WTC11 (cell line): ENCODE measurements around the gene ZFR. TPM values are rescaled to one million over a fixed set of nuclear protein-coding genes. Genes with fewer than 3 reads are reported as not detected.
A peak's percentile ranks its signal among the peaks of the same experiment; 100 is the strongest.

Experiments used
- ATAC-seq: fragments of 200-7000 bp; cut with Tn5 transposase; 2 replicates; pipeline ENCODE4 v1.10.0; 2021; ENCODE audit warnings: mild to moderate bottlenecking, moderate library complexity
- CTCF ChIA-PET: fragments of 300-600 bp; sonication (Branson Sonifier 250); formaldehyde crosslinking; loops from one replicate; lab custom pipeline; 2021; ENCODE audit warnings: antibody characterized with exemption; lab: Charles Lee
- POLR2A ChIA-PET: fragments of 350-600 bp; sonication (Branson Sonifier 250); formaldehyde crosslinking; loops from one replicate; lab custom pipeline; 2021; ENCODE audit warnings: antibody characterized with exemption; lab: Charles Lee
- DNase-seq: peaks from one replicate; pipeline ENCODE4 v3.0.0; 2021; ENCODE audit warnings: low spot score
- H3K27ac Mint-ChIP-seq: 2 replicates; pipeline ENCODE4 v1.8.0; 2021; ENCODE audit warnings: mixed read lengths
- H3K27me3 Mint-ChIP-seq: 2 replicates; pipeline ENCODE4 v1.8.0; 2021; ENCODE audit warnings: low read depth, mild to moderate bottlenecking, moderate library complexity, mixed read lengths
- H3K36me3 Mint-ChIP-seq: 2 replicates; pipeline ENCODE4 v1.8.0; 2021; ENCODE audit warnings: mixed read lengths
- H3K4me1 Mint-ChIP-seq: 2 replicates; pipeline ENCODE4 v1.8.0; 2022; ENCODE audit warnings: mixed read lengths
- H3K4me3 Mint-ChIP-seq: 2 replicates; pipeline ENCODE4 v1.8.0; 2021; ENCODE audit warnings: mild to moderate bottlenecking, moderate library complexity, mixed read lengths
- H3K9me3 Mint-ChIP-seq: 2 replicates; pipeline ENCODE4 v1.8.0; 2021; ENCODE audit warnings: mixed read lengths
- CREB1 ChIP-seq: sonication (generic); formaldehyde crosslinking; IDR thresholded peaks from 2 replicates; pipeline ENCODE4 v1.8.0; 2023; ENCODE audit warnings: mild to moderate bottlenecking, missing genetic modification reagents
- ELF4 ChIP-seq: sonication (generic); formaldehyde crosslinking; IDR thresholded peaks from 2 replicates; pipeline ENCODE4 v1.8.1; 2022; ENCODE audit warnings: low read depth, mild to moderate bottlenecking, moderate library complexity, missing genetic modification reagents
- ESRRA ChIP-seq: sonication (generic); formaldehyde crosslinking; IDR thresholded peaks from 2 replicates; pipeline ENCODE4 v1.8.1; 2022; ENCODE audit warnings: mild to moderate bottlenecking, missing genetic modification reagents, borderline replicate concordance
- IRF2 ChIP-seq: sonication (generic); formaldehyde crosslinking; IDR thresholded peaks from 2 replicates; pipeline ENCODE4 v1.8.0; 2022; ENCODE audit warnings: low read depth, missing genetic modification reagents, borderline replicate concordance
- JAZF1 ChIP-seq: fragments of 250-450 bp; sonication (Bioruptor Pico); IDR thresholded peaks from 2 replicates; pipeline ENCODE4 v1.9.0; 2021; ENCODE audit warnings: moderate library complexity, mild to moderate bottlenecking, inconsistent platforms
- KAT7 ChIP-seq: sonication (generic); formaldehyde crosslinking; IDR thresholded peaks from 2 replicates; pipeline ENCODE4 v1.8.1; 2023; ENCODE audit warnings: missing genetic modification reagents, mild to moderate bottlenecking, borderline replicate concordance
- OVOL2 ChIP-seq: fragments of 250-450 bp; sonication (Bioruptor Pico); IDR thresholded peaks from 2 replicates; pipeline ENCODE4 v1.9.0; 2021; ENCODE audit warnings: mild to moderate bottlenecking, borderline replicate concordance
- SMAD3 ChIP-seq: sonication (generic); formaldehyde crosslinking; IDR thresholded peaks from 2 replicates; pipeline ENCODE4 v1.8.0; 2022; ENCODE audit warnings: missing genetic modification reagents, mild to moderate bottlenecking, borderline replicate concordance
- SMAD4 ChIP-seq: sonication (generic); formaldehyde crosslinking; IDR thresholded peaks from 2 replicates; pipeline ENCODE4 v1.8.0; 2022; ENCODE audit warnings: mild to moderate bottlenecking, missing genetic modification reagents
- SOX15 ChIP-seq: fragments of 250-450 bp; sonication (Bioruptor Pico); IDR thresholded peaks from 2 replicates; pipeline ENCODE4 v1.9.0; 2021; ENCODE audit warnings: mild to moderate bottlenecking
- TEAD1 ChIP-seq: sonication (generic); formaldehyde crosslinking; IDR thresholded peaks from 2 replicates; pipeline ENCODE4 v1.8.0; 2022; ENCODE audit warnings: mild to moderate bottlenecking, missing genetic modification reagents
- ZNF219 ChIP-seq: sonication (generic); formaldehyde crosslinking; IDR thresholded peaks from 2 replicates; pipeline ENCODE4 v1.8.0; 2023; ENCODE audit warnings: missing genetic modification reagents, mild to moderate bottlenecking, borderline replicate concordance
- ZNF317 ChIP-seq: sonication (generic); formaldehyde crosslinking; IDR thresholded peaks from 2 replicates; pipeline ENCODE4 v1.8.1; 2023; ENCODE audit warnings: low read depth, mild to moderate bottlenecking, moderate library complexity, missing genetic modification reagents, borderline replicate concordance
- ZNF423 ChIP-seq: fragments of 250-450 bp; sonication (Bioruptor Pico); IDR thresholded peaks from 2 replicates; pipeline ENCODE4 v2.1.2; 2022; ENCODE audit warnings: mild to moderate bottlenecking, moderate library complexity
- ZNF671 ChIP-seq: fragments of 250-450 bp; sonication (Bioruptor Pico); IDR thresholded peaks from 2 replicates; pipeline ENCODE4 v1.8.0; 2021; ENCODE audit warnings: mild to moderate bottlenecking
- total RNA-seq: library from RNA; stranded (reverse); gene quantifications from 3 replicates; pipeline ENCODE4 v1.2.3, GENCODE V29; 2021
- TF ChIP-seq, protein P1 (sequence below): sonication (generic); formaldehyde crosslinking; conservative IDR thresholded peaks from 2 replicates; pipeline ENCODE4 v1.8.1; 2023; ENCODE audit warnings: mild to moderate bottlenecking, low read depth, missing genetic modification reagents, moderate library complexity
- TF ChIP-seq, protein P2 (sequence below): sonication (generic); formaldehyde crosslinking; conservative IDR thresholded peaks from 2 replicates; pipeline ENCODE4 v1.8.1; 2022; ENCODE audit warnings: mild to moderate bottlenecking, missing genetic modification reagents
- TF ChIP-seq, protein P3 (sequence below): sonication (generic); formaldehyde crosslinking; IDR thresholded peaks from 2 replicates; pipeline ENCODE4 v1.8.1; 2022; ENCODE audit warnings: mild to moderate bottlenecking, moderate library complexity, missing genetic modification reagents
- TF ChIP-seq, protein P4 (sequence below): fragments of 200-600 bp; IDR thresholded peaks from 2 replicates; pipeline ENCODE4 v1.8.0; 2022; ENCODE audit warnings: antibody characterized with exemption
- TF ChIP-seq, protein P5 (sequence below): fragments of 250-450 bp; sonication (Bioruptor Pico); IDR thresholded peaks from 2 replicates; pipeline ENCODE4 v1.8.0; 2021; ENCODE audit warnings: mild to moderate bottlenecking
- TF ChIP-seq, protein P6 (sequence below): sonication (generic); formaldehyde crosslinking; IDR thresholded peaks from 2 replicates; pipeline ENCODE4 v1.8.1; 2023; ENCODE audit warnings: mild to moderate bottlenecking, missing genetic modification reagents
- TF ChIP-seq, protein P7 (sequence below): sonication (generic); formaldehyde crosslinking; IDR thresholded peaks from 2 replicates; pipeline ENCODE4 v1.8.1; 2022; ENCODE audit warnings: low read depth, mild to moderate bottlenecking, moderate library complexity, missing genetic modification reagents, borderline replicate concordance
- TF ChIP-seq, protein P8 (sequence below): sonication (generic); formaldehyde crosslinking; IDR thresholded peaks from 2 replicates; pipeline ENCODE4 v1.8.0; 2023; ENCODE audit warnings: mild to moderate bottlenecking, missing genetic modification reagents

The ZFR gene
- total RNA-seq, 1 experiment from 2014 or later, result 64.5 TPM

DNA sequence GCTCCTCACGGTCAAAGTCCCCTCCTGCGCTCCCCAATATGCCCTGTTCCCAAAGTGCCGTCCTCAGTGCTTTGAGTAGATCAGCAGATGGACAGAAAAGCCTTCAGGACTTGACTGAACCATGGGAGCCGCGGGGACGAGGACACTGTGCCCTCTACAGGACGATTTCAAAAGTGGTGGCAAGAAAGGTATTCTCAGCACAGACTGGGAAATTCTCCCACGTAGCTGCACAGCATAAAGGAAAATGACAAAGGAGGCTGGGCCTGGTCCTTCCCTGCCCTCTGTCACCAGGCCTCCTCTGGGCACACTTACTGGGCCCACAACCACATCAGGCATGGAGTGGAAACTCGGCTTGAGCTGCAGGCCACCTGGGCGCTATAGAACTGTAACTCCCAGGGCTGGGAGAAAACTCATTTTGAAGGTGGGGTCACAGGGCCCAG is 115.1 kb downstream of the ZFR start:
- ChIA-PET CTCF (interaction anchor here (0.6 to 3.8 kb wide), 25 partner anchors 8 to 300 kb away, joined by 3 to 49 read pairs (median 4); no protein-coding TSS in a partner anchor), POLR2A (interaction anchor here (0.7 to 1.4 kb wide), 3 partner anchors 88 to 1229 kb away, joined by 4 to 5 read pairs (median 4); no protein-coding TSS in a partner anchor)
- TF ChIP-seq SOX15 (CRISPR knock-in tag) (no peak), ESRRA (CRISPR knock-in tag) (no peak), OVOL2 (no peak), ZNF317 (peak; percentile 93), SMAD3 (CRISPR knock-in tag) (no peak), IRF2 (CRISPR knock-in tag) (no peak), ZNF423 (CRISPR knock-in tag) (no peak), ZNF219 (CRISPR knock-in tag) (no peak), ELF4 (no peak), TEAD1 (CRISPR knock-in tag) (0 out of 2 replicates have a peak, but pooled peaks have one; percentile 27), JAZF1 (CRISPR knock-in tag) (no peak), KAT7 (CRISPR knock-in tag) (no peak)
- TF ChIP-seq, protein P1, sequence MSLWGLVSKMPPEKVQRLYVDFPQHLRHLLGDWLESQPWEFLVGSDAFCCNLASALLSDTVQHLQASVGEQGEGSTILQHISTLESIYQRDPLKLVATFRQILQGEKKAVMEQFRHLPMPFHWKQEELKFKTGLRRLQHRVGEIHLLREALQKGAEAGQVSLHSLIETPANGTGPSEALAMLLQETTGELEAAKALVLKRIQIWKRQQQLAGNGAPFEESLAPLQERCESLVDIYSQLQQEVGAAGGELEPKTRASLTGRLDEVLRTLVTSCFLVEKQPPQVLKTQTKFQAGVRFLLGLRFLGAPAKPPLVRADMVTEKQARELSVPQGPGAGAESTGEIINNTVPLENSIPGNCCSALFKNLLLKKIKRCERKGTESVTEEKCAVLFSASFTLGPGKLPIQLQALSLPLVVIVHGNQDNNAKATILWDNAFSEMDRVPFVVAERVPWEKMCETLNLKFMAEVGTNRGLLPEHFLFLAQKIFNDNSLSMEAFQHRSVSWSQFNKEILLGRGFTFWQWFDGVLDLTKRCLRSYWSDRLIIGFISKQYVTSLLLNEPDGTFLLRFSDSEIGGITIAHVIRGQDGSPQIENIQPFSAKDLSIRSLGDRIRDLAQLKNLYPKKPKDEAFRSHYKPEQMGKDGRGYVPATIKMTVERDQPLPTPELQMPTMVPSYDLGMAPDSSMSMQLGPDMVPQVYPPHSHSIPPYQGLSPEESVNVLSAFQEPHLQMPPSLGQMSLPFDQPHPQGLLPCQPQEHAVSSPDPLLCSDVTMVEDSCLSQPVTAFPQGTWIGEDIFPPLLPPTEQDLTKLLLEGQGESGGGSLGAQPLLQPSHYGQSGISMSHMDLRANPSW (CRISPR knock-in tag), result no peak
- TF ChIP-seq, protein P2, sequence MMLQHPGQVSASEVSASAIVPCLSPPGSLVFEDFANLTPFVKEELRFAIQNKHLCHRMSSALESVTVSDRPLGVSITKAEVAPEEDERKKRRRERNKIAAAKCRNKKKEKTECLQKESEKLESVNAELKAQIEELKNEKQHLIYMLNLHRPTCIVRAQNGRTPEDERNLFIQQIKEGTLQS (CRISPR knock-in tag), result no peak
- TF ChIP-seq, protein P3, sequence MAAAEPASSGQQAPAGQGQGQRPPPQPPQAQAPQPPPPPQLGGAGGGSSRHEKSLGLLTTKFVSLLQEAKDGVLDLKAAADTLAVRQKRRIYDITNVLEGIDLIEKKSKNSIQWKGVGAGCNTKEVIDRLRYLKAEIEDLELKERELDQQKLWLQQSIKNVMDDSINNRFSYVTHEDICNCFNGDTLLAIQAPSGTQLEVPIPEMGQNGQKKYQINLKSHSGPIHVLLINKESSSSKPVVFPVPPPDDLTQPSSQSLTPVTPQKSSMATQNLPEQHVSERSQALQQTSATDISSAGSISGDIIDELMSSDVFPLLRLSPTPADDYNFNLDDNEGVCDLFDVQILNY, result no peak
- TF ChIP-seq, protein P4, sequence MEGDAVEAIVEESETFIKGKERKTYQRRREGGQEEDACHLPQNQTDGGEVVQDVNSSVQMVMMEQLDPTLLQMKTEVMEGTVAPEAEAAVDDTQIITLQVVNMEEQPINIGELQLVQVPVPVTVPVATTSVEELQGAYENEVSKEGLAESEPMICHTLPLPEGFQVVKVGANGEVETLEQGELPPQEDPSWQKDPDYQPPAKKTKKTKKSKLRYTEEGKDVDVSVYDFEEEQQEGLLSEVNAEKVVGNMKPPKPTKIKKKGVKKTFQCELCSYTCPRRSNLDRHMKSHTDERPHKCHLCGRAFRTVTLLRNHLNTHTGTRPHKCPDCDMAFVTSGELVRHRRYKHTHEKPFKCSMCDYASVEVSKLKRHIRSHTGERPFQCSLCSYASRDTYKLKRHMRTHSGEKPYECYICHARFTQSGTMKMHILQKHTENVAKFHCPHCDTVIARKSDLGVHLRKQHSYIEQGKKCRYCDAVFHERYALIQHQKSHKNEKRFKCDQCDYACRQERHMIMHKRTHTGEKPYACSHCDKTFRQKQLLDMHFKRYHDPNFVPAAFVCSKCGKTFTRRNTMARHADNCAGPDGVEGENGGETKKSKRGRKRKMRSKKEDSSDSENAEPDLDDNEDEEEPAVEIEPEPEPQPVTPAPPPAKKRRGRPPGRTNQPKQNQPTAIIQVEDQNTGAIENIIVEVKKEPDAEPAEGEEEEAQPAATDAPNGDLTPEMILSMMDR, result peak; percentile 51; the same call in 1 of the 2 replicates
- TF ChIP-seq, protein P5, sequence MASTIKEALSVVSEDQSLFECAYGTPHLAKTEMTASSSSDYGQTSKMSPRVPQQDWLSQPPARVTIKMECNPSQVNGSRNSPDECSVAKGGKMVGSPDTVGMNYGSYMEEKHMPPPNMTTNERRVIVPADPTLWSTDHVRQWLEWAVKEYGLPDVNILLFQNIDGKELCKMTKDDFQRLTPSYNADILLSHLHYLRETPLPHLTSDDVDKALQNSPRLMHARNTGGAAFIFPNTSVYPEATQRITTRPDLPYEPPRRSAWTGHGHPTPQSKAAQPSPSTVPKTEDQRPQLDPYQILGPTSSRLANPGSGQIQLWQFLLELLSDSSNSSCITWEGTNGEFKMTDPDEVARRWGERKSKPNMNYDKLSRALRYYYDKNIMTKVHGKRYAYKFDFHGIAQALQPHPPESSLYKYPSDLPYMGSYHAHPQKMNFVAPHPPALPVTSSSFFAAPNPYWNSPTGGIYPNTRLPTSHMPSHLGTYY, result no peak
- no peaks in the 10 kb centered on the region for H3K27me3 Mint-ChIP-seq
- peaks cover 2% of the 10 kb centered on the region; the same call in 1 of the 2 replicates for H3K36me3 Mint-ChIP-seq
- H3K4me3 Mint-ChIP-seq, result no peak overlapping the region
- peaks cover 11% of the 10 kb centered on the region for H3K4me1 Mint-ChIP-seq
- ATAC-seq (peak; percentile 98), DNase-seq (peak; percentile 69)
- H3K9me3 Mint-ChIP-seq, result peaks cover 9% of the 10 kb centered on the region
- H3K27ac Mint-ChIP-seq, result peak overlapping the region; percentile 73; the same call in 1 of the 2 replicates

DNA sequence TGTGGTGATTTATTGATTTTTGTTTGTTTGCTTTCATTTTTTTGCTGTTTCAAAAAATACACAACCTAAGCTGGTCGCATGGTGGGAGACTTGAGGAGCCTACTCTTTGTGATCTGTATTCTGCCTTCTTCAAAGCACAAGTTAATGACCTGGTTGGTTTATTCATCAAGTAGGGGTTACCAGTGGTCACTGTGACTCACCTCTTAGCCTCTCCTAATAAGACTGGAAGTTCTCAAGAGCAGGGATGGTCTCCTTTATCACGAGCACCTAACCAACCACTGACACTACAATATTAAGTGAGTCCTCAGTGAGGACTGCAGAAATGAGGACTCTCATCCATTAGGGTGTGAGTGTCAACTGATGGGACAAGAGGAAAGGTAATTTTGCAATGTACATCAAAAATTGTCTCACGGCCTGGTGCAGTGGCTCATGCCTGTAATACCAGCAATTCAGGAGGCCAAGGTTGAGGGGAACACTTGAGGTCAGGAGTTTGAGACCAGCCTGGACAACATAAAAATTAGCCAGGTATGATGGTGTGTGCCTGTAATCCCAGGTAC is 118.2 kb downstream of the ZFR start:
- ChIA-PET POLR2A (no interaction called here), CTCF (no interaction called here)
- Mint-ChIP-seq H3K36me3 (peaks cover 6% of the 10 kb centered on the region), H3K27me3 (no peaks in the 10 kb centered on the region), H3K4me3 (no peak overlapping the region), H3K4me1 (peaks cover 10% of the 10 kb centered on the region), H3K9me3 (peaks cover 7% of the 10 kb centered on the region), H3K27ac (no peak overlapping the region)
- DNase-seq (no peak), ATAC-seq (no peak)
- TF ChIP-seq ZNF219 (CRISPR knock-in tag) (no peak), CREB1 (CRISPR knock-in tag) (no peak), ZNF671 (CRISPR knock-in tag) (no peak), SMAD4 (CRISPR knock-in tag) (no peak)
- TF ChIP-seq, protein P6, sequence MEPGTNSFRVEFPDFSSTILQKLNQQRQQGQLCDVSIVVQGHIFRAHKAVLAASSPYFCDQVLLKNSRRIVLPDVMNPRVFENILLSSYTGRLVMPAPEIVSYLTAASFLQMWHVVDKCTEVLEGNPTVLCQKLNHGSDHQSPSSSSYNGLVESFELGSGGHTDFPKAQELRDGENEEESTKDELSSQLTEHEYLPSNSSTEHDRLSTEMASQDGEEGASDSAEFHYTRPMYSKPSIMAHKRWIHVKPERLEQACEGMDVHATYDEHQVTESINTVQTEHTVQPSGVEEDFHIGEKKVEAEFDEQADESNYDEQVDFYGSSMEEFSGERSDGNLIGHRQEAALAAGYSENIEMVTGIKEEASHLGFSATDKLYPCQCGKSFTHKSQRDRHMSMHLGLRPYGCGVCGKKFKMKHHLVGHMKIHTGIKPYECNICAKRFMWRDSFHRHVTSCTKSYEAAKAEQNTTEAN (CRISPR knock-in tag), result no peak
- TF ChIP-seq, protein P7, sequence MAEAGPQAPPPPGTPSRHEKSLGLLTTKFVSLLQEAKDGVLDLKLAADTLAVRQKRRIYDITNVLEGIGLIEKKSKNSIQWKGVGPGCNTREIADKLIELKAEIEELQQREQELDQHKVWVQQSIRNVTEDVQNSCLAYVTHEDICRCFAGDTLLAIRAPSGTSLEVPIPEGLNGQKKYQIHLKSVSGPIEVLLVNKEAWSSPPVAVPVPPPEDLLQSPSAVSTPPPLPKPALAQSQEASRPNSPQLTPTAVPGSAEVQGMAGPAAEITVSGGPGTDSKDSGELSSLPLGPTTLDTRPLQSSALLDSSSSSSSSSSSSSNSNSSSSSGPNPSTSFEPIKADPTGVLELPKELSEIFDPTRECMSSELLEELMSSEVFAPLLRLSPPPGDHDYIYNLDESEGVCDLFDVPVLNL (CRISPR knock-in tag), result no peak
- TF ChIP-seq, protein P8, sequence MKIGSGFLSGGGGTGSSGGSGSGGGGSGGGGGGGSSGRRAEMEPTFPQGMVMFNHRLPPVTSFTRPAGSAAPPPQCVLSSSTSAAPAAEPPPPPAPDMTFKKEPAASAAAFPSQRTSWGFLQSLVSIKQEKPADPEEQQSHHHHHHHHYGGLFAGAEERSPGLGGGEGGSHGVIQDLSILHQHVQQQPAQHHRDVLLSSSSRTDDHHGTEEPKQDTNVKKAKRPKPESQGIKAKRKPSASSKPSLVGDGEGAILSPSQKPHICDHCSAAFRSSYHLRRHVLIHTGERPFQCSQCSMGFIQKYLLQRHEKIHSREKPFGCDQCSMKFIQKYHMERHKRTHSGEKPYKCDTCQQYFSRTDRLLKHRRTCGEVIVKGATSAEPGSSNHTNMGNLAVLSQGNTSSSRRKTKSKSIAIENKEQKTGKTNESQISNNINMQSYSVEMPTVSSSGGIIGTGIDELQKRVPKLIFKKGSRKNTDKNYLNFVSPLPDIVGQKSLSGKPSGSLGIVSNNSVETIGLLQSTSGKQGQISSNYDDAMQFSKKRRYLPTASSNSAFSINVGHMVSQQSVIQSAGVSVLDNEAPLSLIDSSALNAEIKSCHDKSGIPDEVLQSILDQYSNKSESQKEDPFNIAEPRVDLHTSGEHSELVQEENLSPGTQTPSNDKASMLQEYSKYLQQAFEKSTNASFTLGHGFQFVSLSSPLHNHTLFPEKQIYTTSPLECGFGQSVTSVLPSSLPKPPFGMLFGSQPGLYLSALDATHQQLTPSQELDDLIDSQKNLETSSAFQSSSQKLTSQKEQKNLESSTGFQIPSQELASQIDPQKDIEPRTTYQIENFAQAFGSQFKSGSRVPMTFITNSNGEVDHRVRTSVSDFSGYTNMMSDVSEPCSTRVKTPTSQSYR, result no peak
